GM23338 (cell line): ENCODE data around the gene PPFIBP2. TPM values are rescaled to one million over a fixed set of nuclear protein-coding genes. Genes with fewer than 3 reads are reported as not detected.

Experiments
- ATAC-seq: fragments of 200-7000 bp; cut with Tn5 transposase; 3 replicates; pipeline ENCODE4 v1.9.1; 2020
- DNase-seq: peaks from one replicate; pipeline ENCODE4 v3.0.0-alpha.2; 2015; ENCODE audit warnings: low spot score
- H2AFZ ChIP-seq: fragments of 200-600 bp; sonication (generic); 2 replicates; pipeline ENCODE4 v1.8.0; 2016; ENCODE audit warnings: antibody characterized with exemption, mild to moderate bottlenecking, moderate library complexity
- H3F3A ChIP-seq: fragments of 200-600 bp; sonication (generic); replicated peaks from 2 replicates; pipeline ENCODE4 v1.8.0; 2017; ENCODE audit warnings: antibody characterized with exemption, mixed run types, low read depth
- H3K27ac ChIP-seq: fragments of 200-600 bp; sonication (generic); 2 replicates; pipeline ENCODE4 v1.6.1; 2016; ENCODE audit warnings: low read depth
- H3K27me3 ChIP-seq: fragments of 200-600 bp; sonication (generic); 2 replicates; pipeline ENCODE4 v1.8.0; 2016; ENCODE audit warnings: mild to moderate bottlenecking, mixed run types, moderate library complexity; ENCODE audit not compliant: insufficient read depth
- H3K36me3 ChIP-seq: fragments of 200-600 bp; sonication (generic); 2 replicates; pipeline ENCODE4 v1.8.0; 2016; ENCODE audit warnings: mild to moderate bottlenecking; ENCODE audit not compliant: insufficient read depth
- H3K4me1 ChIP-seq: fragments of 200-600 bp; sonication (generic); 2 replicates; pipeline ENCODE4 v1.8.0; 2016; ENCODE audit warnings: mild to moderate bottlenecking, moderate library complexity; ENCODE audit not compliant: insufficient read depth
- H3K4me2 ChIP-seq: fragments of 200-600 bp; sonication (generic); 2 replicates; pipeline ENCODE4 v1.7.1; 2017; ENCODE audit warnings: mixed run types
- H3K4me3 ChIP-seq: fragments of 200-600 bp; sonication (generic); 2 replicates; pipeline ENCODE4 v1.6.1; 2016; ENCODE audit warnings: mixed run types
- H3K79me2 ChIP-seq: fragments of 200-600 bp; sonication (generic); replicated peaks from 2 replicates; pipeline ENCODE4 v1.8.0; 2017; ENCODE audit warnings: mild to moderate bottlenecking; ENCODE audit not compliant: insufficient read depth
- H3K9me2 ChIP-seq: fragments of 200-600 bp; sonication (generic); 2 replicates; pipeline ENCODE4 v1.8.0; 2017; ENCODE audit not compliant: insufficient read depth
- H4K20me1 ChIP-seq: fragments of 200-600 bp; sonication (generic); replicated peaks from 2 replicates; pipeline ENCODE4 v1.8.0; 2017; ENCODE audit warnings: mild to moderate bottlenecking; ENCODE audit not compliant: insufficient read depth
- H3K27ac Mint-ChIP-seq: 2 replicates; pipeline ENCODE4 v1.8.0; 2020; ENCODE audit warnings: inconsistent platforms, mild to moderate bottlenecking, moderate library complexity, mixed read lengths
- H3K27me3 Mint-ChIP-seq: 3 replicates; pipeline ENCODE4 v1.8.0; 2022; ENCODE audit warnings: low read depth, mild to moderate bottlenecking, moderate library complexity, mixed read lengths, inconsistent platforms; ENCODE audit not compliant: insufficient read depth, poor library complexity
- H3K36me3 Mint-ChIP-seq: 3 replicates; pipeline ENCODE4 v1.8.0; 2021; ENCODE audit warnings: low read depth, mild to moderate bottlenecking, inconsistent platforms, moderate library complexity, mixed read lengths
- H3K4me1 Mint-ChIP-seq: 3 replicates; pipeline ENCODE4 v1.8.0; 2020; ENCODE audit warnings: mild to moderate bottlenecking, inconsistent platforms, mixed read lengths
- H3K4me3 Mint-ChIP-seq: 3 replicates; pipeline ENCODE4 v1.8.0; 2021; ENCODE audit warnings: moderate library complexity, mild to moderate bottlenecking, inconsistent platforms, mixed read lengths
- H3K9me3 Mint-ChIP-seq: 3 replicates; pipeline ENCODE4 v1.8.0; 2020; ENCODE audit warnings: moderate library complexity, mild to moderate bottlenecking, inconsistent platforms, mixed read lengths
- CREB1 ChIP-seq: fragments of 250-450 bp; sonication (Bioruptor Pico); IDR thresholded peaks from 2 replicates; pipeline ENCODE4 v1.5.0; 2020; ENCODE audit warnings: low read depth, mild to moderate bottlenecking, moderate library complexity
- EZH2 ChIP-seq: fragments of 200-600 bp; sonication (generic); IDR thresholded peaks from one replicate; pipeline ENCODE4 v1.8.0; 2017; ENCODE audit warnings: antibody characterized with exemption, mild to moderate bottlenecking, low read depth; ENCODE audit not compliant: unreplicated experiment
- JUNB ChIP-seq: IDR thresholded peaks from one replicate; pipeline ENCODE4 v1.6.1; 2016; ENCODE audit warnings: antibody characterized with exemption; ENCODE audit not compliant: unreplicated experiment
- POLR2AphosphoS5 ChIP-seq: IDR thresholded peaks from 2 replicates; pipeline ENCODE4 v1.6.1; 2016; ENCODE audit warnings: antibody characterized with exemption, low read depth
- STAT1 ChIP-seq: IDR thresholded peaks from one replicate; pipeline ENCODE4 v1.6.1; 2016; ENCODE audit warnings: antibody characterized with exemption; ENCODE audit not compliant: unreplicated experiment
- polyA plus RNA-seq: library from polyadenylated mRNA; unstranded; fragments of >200 nt; fragmentation: Nextera tagmentation; extraction: Ambion mirVana; gene quantifications from 2 replicates; pipeline ENCODE4 v1.2.1, GENCODE V29; 2016
- total RNA-seq: library from RNA; depleted of rRNA; stranded (reverse); fragments of >200 nt; shearing (Covaris generic); gene quantifications from 2 replicates; pipeline ENCODE4 v1.2.3, GENCODE V29; 2014
- TF ChIP-seq, protein P1 (sequence below): fragments of 250-450 bp; sonication (Bioruptor Pico); IDR thresholded peaks from 2 replicates; pipeline ENCODE4 v1.5.0; 2020; ENCODE audit warnings: mild to moderate bottlenecking, moderate library complexity
- TF ChIP-seq, protein P2 (sequence below): IDR thresholded peaks from one replicate; pipeline ENCODE4 v1.6.1; 2018; ENCODE audit warnings: antibody characterized with exemption; ENCODE audit not compliant: unreplicated experiment
- TF ChIP-seq, protein P3 (sequence below), 2 experiments: fragments of 200-600 bp in 1 of 2; sonication (generic) in 1 of 2; conservative IDR thresholded peaks; 2 replicates each; pipeline versions ENCODE4 v1.5.1 to v1.6.1; 2016 to 2017; ENCODE audit warnings: antibody characterized with exemption in 2 of 2, low read depth in 2 of 2, mild to moderate bottlenecking in 2 of 2, moderate library complexity in 1 of 2

The PPFIBP2 gene
- total and polyA plus RNA-seq, 2 experiments from 2014 or later, result 7.1 to 14.8 TPM

DNA sequence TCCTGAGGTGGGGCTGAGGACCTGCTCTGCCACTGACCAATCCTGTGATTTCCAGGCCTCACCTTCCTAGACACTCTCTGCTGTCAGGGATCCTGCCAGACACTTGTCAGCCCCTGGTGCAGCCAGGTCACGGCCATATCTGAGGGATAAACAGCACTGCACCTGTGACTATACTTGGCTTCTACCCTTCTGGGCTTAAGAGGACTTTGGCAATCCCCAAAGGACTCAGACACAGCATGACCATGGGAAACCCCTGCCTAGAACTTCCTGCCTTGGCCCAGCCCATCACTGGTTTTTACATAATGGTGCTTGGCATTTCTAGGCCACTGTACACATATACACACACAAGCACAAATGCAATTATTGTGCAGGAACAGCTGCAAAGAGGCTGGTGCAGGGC, 40.1 kb upstream of the PPFIBP2 start (continued):
- TF ChIP-seq, protein P1, sequence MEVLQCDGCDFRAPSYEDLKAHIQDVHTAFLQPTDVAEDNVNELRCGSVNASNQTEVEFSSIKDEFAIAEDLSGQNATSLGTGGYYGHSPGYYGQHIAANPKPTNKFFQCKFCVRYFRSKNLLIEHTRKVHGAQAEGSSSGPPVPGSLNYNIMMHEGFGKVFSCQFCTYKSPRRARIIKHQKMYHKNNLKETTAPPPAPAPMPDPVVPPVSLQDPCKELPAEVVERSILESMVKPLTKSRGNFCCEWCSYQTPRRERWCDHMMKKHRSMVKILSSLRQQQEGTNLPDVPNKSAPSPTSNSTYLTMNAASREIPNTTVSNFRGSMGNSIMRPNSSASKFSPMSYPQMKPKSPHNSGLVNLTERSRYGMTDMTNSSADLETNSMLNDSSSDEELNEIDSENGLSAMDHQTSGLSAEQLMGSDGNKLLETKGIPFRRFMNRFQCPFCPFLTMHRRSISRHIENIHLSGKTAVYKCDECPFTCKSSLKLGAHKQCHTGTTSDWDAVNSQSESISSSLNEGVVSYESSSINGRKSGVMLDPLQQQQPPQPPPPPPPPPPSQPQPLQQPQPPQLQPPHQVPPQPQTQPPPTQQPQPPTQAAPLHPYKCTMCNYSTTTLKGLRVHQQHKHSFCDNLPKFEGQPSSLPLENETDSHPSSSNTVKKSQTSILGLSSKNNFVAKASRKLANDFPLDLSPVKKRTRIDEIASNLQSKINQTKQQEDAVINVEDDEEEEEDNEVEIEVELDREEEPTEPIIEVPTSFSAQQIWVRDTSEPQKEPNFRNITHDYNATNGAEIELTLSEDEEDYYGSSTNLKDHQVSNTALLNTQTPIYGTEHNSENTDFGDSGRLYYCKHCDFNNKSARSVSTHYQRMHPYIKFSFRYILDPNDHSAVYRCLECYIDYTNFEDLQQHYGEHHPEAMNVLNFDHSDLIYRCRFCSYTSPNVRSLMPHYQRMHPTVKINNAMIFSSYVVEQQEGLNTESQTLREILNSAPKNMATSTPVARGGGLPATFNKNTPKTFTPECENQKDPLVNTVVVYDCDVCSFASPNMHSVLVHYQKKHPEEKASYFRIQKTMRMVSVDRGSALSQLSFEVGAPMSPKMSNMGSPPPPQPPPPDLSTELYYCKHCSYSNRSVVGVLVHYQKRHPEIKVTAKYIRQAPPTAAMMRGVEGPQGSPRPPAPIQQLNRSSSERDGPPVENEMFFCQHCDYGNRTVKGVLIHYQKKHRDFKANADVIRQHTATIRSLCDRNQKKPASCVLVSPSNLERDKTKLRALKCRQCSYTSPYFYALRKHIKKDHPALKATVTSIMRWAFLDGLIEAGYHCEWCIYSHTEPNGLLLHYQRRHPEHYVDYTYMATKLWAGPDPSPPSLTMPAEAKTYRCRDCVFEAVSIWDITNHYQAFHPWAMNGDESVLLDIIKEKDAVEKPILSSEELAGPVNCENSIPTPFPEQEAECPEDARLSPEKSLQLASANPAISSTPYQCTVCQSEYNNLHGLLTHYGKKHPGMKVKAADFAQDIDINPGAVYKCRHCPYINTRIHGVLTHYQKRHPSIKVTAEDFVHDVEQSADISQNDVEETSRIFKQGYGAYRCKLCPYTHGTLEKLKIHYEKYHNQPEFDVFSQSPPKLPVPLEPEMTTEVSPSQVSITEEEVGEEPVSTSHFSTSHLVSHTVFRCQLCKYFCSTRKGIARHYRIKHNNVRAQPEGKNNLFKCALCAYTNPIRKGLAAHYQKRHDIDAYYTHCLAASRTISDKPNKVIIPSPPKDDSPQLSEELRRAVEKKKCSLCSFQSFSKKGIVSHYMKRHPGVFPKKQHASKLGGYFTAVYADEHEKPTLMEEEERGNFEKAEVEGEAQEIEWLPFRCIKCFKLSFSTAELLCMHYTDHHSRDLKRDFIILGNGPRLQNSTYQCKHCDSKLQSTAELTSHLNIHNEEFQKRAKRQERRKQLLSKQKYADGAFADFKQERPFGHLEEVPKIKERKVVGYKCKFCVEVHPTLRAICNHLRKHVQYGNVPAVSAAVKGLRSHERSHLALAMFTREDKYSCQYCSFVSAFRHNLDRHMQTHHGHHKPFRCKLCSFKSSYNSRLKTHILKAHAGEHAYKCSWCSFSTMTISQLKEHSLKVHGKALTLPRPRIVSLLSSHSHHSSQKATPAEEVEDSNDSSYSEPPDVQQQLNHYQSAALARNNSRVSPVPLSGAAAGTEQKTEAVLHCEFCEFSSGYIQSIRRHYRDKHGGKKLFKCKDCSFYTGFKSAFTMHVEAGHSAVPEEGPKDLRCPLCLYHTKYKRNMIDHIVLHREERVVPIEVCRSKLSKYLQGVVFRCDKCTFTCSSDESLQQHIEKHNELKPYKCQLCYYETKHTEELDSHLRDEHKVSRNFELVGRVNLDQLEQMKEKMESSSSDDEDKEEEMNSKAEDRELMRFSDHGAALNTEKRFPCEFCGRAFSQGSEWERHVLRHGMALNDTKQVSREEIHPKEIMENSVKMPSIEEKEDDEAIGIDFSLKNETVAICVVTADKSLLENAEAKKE, result no peak

DNA sequence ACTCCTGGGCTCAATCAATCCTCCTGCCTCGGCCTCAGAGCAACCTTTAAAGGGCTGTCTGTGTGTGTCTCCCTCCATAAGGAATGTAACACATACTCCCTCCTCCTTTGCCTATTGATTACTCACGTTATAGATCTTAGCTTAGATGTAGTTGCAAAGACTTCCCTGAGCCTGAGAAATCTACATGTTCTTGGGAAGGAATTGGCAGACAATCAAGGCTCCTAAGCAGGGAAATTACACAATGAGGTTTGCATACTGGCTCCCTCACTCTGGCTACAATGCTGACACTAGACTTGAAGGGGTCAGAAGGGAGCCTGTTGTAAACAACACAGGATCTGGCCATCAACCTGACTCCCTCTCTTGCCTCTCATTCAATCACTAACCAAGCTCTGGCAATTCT, 33.7 kb upstream of the PPFIBP2 start:
- no peak overlapping the region for H2AFZ ChIP-seq
- H3K27ac Mint-ChIP-seq, result no peak overlapping the region
- no peaks in the 10 kb centered on the region for H3K36me3 ChIP-seq
- peaks cover 6% of the 10 kb centered on the region; the same call in 1 of the 2 replicates for H3K4me1 ChIP-seq
- H3K9me3 Mint-ChIP-seq, result no peaks in the 10 kb centered on the region
- H3K79me2 ChIP-seq, result no peaks in the 10 kb centered on the region
- no peak overlapping the region for H3K27ac ChIP-seq
- H3K27me3 Mint-ChIP-seq, result peaks cover 6% of the 10 kb centered on the region
- H3K4me3 Mint-ChIP-seq, result no peak overlapping the region
- DNase-seq (no peak), ATAC-seq (no peak)
- no peak overlapping the region for H3K4me3 ChIP-seq
- no peaks in the 10 kb centered on the region for H4K20me1 ChIP-seq
- H3K36me3 Mint-ChIP-seq, result no peaks in the 10 kb centered on the region
- no peaks in the 10 kb centered on the region for H3K27me3 ChIP-seq
- H3K4me1 Mint-ChIP-seq, result peaks cover 10% of the 10 kb centered on the region
- no peaks in the 10 kb centered on the region for H3F3A ChIP-seq
- H3K4me2 ChIP-seq, result no peak overlapping the region
- H3K9me2 ChIP-seq, result peaks cover 7% of the 10 kb centered on the region
- TF ChIP-seq, protein P2, sequence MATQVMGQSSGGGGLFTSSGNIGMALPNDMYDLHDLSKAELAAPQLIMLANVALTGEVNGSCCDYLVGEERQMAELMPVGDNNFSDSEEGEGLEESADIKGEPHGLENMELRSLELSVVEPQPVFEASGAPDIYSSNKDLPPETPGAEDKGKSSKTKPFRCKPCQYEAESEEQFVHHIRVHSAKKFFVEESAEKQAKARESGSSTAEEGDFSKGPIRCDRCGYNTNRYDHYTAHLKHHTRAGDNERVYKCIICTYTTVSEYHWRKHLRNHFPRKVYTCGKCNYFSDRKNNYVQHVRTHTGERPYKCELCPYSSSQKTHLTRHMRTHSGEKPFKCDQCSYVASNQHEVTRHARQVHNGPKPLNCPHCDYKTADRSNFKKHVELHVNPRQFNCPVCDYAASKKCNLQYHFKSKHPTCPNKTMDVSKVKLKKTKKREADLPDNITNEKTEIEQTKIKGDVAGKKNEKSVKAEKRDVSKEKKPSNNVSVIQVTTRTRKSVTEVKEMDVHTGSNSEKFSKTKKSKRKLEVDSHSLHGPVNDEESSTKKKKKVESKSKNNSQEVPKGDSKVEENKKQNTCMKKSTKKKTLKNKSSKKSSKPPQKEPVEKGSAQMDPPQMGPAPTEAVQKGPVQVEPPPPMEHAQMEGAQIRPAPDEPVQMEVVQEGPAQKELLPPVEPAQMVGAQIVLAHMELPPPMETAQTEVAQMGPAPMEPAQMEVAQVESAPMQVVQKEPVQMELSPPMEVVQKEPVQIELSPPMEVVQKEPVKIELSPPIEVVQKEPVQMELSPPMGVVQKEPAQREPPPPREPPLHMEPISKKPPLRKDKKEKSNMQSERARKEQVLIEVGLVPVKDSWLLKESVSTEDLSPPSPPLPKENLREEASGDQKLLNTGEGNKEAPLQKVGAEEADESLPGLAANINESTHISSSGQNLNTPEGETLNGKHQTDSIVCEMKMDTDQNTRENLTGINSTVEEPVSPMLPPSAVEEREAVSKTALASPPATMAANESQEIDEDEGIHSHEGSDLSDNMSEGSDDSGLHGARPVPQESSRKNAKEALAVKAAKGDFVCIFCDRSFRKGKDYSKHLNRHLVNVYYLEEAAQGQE, result no peak
- no peak for TF ChIP-seq JUNB
- TF ChIP-seq, protein P3, sequence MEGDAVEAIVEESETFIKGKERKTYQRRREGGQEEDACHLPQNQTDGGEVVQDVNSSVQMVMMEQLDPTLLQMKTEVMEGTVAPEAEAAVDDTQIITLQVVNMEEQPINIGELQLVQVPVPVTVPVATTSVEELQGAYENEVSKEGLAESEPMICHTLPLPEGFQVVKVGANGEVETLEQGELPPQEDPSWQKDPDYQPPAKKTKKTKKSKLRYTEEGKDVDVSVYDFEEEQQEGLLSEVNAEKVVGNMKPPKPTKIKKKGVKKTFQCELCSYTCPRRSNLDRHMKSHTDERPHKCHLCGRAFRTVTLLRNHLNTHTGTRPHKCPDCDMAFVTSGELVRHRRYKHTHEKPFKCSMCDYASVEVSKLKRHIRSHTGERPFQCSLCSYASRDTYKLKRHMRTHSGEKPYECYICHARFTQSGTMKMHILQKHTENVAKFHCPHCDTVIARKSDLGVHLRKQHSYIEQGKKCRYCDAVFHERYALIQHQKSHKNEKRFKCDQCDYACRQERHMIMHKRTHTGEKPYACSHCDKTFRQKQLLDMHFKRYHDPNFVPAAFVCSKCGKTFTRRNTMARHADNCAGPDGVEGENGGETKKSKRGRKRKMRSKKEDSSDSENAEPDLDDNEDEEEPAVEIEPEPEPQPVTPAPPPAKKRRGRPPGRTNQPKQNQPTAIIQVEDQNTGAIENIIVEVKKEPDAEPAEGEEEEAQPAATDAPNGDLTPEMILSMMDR (conservative IDR thresholded peaks at IDR 0.05; ENCODE audit: low read depth in 2 of 2), result no peak
- no peak for TF ChIP-seq STAT1
- no peak for TF ChIP-seq CREB1 (CRISPR knock-in tag)
- no peak for TF ChIP-seq POLR2AphosphoS5
- no peak for TF ChIP-seq EZH2
